M059J (cell line): Measurements from ENCODE around the gene IGFBP5. TPM values are rescaled to one million over a fixed set of nuclear protein-coding genes. Genes with fewer than 3 reads are reported as not detected.
A peak's percentile ranks its signal among the peaks of the same experiment; 100 is the strongest.

Experiments
- DNase-seq: peaks from one replicate; pipeline ENCODE4 v3.0.0-alpha.2; 2012; ENCODE audit warnings: low read depth
- total RNA-seq: library from RNA; depleted of rRNA; stranded (reverse); fragments of >200 nt; shearing (Covaris generic); gene quantifications from 2 replicates; pipeline ENCODE4 v1.2.3, GENCODE V29; 2014

The IGFBP5 gene
- total RNA-seq, 1 experiment from 2014 or later, result 1,398 TPM

DNA sequence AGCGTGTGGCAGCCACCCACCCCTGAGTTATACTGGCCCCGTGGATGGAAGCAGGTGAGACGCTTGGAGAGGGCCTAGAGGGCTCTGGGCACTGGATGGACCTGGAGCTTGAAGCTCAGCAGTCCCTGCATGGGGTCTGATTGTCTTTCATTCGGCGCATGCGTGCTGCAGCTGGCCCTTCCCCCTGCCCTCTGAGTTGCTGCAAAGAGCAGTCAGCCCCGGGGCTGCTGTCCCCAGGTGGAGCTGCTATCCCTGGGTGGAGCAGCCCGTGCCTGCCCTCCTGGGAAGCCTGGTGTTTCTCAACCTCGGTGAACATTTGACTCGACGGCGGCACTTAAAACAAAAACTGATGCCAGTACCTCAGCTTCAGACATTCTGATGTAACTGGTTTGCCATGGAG is 29.6 kb downstream of the IGFBP5 start:
- DNase-seq, result no peak

GRCh38 chr2:216665242-216665641 is 30.1 kb downstream of the IGFBP5 start:
- DNase-seq, result peak; percentile 32

- DNase-seq, result peak; percentile 36
Measured at GRCh38 chr2:216664593-216665034, 30.7 kb downstream of the IGFBP5 start.

DNA sequence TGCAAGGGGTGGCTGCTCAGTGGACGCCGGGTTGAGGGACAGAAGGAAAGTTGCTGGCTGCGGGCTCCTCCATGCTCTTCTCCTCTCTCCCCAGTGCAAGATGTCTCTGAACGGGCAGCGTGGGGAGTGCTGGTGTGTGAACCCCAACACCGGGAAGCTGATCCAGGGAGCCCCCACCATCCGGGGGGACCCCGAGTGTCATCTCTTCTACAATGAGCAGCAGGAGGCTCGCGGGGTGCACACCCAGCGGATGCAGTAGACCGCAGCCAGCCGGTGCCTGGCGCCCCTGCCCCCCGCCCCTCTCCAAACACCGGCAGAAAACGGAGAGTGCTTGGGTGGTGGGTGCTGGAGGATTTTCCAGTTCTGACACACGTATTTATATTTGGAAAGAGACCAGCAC is 31.5 kb downstream of the IGFBP5 start:
- no peak for DNase-seq

- no peak for DNase-seq
Measured at GRCh38 chr2:216663106-216663505, 32.2 kb downstream of the IGFBP5 start.

DNA sequence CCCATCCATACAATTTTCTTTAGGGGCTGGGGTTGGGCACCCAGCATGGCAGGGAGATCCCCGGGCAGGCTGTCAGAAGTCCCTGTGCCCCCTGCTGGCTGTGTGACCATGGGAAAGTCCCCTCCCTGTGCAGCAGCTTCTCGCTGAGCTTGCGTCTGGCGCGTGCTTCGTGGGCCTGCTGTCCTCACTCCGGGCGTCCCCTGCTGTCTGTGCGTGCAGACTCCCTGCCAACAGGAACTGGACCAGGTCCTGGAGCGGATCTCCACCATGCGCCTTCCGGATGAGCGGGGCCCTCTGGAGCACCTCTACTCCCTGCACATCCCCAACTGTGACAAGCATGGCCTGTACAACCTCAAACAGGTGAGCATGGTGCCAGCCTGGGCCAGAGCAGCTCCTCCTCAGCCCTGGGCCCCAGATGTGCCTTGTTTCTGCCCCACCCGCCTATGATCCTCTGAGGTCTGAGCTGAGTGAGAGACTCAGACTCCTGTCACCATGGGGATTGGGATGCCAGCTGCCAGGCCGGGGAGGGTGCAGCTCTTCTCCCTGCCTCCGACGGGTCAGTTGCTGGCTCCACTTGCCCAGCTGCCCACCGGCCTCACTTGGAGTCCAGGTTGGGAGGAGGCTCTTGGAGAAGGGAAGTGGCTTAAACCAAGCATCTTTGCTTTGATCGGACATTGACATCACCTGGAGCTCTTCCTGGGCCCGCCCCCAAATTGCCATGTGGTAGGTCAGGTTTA is 33.5 kb downstream of the IGFBP5 start:
- peak; percentile 15 for DNase-seq

GRCh38 chr2:216661051-216661450 is 34.3 kb downstream of the IGFBP5 start:
- DNase-seq, result no peak

DNA sequence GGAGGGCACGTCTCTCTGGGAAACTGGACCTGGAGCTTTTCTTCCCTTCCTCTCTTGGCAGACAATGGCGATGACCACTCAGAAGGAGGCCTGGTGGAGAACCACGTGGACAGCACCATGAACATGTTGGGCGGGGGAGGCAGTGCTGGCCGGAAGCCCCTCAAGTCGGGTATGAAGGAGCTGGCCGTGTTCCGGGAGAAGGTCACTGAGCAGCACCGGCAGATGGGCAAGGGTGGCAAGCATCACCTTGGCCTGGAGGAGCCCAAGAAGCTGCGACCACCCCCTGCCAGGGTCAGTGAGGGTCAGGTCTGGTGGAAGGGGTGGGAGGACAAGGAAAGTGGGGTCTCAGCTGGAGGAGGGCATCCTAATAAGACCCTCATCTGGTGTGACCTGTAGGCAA is 34.9 kb downstream of the IGFBP5 start:
- DNase-seq, result no peak

GRCh38 chr2:216659276-216659675 is 36.1 kb downstream of the IGFBP5 start:
- DNase-seq, result no peak

GRCh38 chr2:216658757-216659156 is 36.6 kb downstream of the IGFBP5 start:
- DNase-seq, result no peak

- DNase-seq, result no peak
Measured at GRCh38 chr2:216657980-216658379, 37.4 kb downstream of the IGFBP5 start.

- DNase-seq, result no peak
Measured at GRCh38 chr2:216657086-216657855, 38.1 kb downstream of the IGFBP5 start.

DNA sequence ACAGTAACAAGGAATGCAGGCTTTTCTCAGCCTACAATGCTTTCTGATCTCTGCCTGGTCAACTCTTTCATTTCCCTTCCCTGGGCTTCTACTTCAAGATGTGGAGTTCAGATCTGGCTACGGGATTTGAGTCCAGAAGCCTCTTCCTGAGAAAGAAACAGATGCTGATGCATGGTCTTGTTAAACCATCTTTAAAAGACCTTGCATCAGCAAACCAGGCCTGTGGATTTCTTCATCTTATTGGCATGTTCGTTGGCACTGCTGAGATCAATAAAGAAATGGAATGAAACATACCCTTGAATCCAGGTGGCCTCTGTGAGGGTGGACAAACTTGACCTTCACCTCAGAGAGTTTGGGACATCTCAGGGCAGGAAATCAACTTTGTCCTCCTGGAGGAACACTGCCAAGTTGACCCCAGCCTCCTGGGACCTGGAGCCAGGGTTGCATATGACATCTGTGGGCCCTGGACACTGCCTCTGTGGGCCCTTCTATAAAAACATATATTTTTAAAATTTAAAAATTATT is 40.8 kb downstream of the IGFBP5 start:
- DNase-seq, result no peak

DNA sequence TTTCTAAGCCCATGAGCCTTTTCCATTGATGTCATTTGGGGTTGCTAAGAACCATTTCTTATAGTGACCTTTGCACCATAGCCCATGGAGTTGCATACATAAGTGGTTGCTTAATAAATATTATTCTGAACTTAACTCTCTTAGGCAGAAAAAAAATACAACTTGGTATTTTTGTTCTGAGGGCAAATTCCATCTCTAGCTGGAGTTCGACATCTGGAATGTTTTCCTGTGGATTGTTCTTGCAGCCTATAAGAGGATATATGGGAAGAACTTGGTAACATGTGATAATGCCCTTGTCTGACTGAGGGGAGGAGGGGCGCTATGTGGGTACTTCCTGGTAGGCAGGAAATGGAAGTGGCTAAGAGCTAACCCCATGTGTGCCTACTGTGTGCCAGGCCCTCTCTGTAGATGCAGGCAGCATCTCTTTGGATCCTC is 41.4 kb downstream of the IGFBP5 start:
- no peak for DNase-seq

GRCh38 chr2:216653093-216653799 is 42.1 kb downstream of the IGFBP5 start:
- DNase-seq, result no peak

GRCh38 chr2:216652566-216652965 is 42.8 kb downstream of the IGFBP5 start:
- DNase-seq, result no peak

- DNase-seq, result peak; percentile 24
Measured at GRCh38 chr2:216651351-216651881, 43.9 kb downstream of the IGFBP5 start.

GRCh38 chr2:216650626-216651257 is 44.6 kb downstream of the IGFBP5 start:
- DNase-seq, result no peak

DNA sequence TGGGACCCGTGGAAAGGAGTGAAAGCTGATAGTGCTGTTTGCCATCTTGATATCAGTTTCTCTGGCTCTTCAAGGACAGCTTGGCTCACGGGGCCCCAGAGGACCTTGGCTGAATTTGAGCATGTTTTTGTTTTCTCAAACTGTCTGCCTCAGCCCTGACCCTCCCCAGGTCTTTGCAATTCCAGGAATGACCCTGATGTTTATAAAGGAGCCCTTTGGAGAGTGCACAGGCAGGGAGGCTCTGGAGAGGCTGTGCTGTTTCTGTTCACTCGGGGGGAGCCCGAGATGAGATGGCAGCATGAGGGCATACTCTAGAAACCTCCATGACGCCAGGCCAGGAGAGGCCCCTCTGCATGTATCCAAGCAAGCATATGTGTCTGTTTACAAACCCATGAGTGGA is 45.8 kb downstream of the IGFBP5 start:
- DNase-seq, result no peak

- peak; percentile 82 for DNase-seq
Measured at GRCh38 chr2:216648105-216648504, 47.2 kb downstream of the IGFBP5 start.

GRCh38 chr2:216646116-216646515 is 49.2 kb downstream of the IGFBP5 start:
- no peak for DNase-seq

- DNase-seq, result no peak
Measured at GRCh38 chr2:216645636-216645950, 49.8 kb downstream of the IGFBP5 start.
